HepG2 (cell line): Measurements from ENCODE around the gene HOXC11. TPM values are rescaled to one million over a fixed set of nuclear protein-coding genes. Genes with fewer than 3 reads are reported as not detected.

Experiments
- ADNP ChIP-seq: sonication (generic); formaldehyde crosslinking; IDR thresholded peaks from 2 replicates; pipeline ENCODE4 v1.4.0; 2020; ENCODE audit warnings: missing genetic modification reagents
- ELF3 ChIP-seq: IDR thresholded peaks from 2 replicates; pipeline ENCODE4 v1.6.1; 2016; ENCODE audit warnings: missing genetic modification reagents, missing compliant biosample characterization
- MTF2 ChIP-seq: sonication (generic); formaldehyde crosslinking; IDR thresholded peaks from 2 replicates; pipeline ENCODE4 v1.5.0; 2020; ENCODE audit warnings: missing genetic modification reagents, borderline replicate concordance
- MZF1 ChIP-seq: sonication (generic); formaldehyde crosslinking; IDR thresholded peaks from 2 replicates; pipeline ENCODE4 v1.8.1; 2023; ENCODE audit warnings: mild to moderate bottlenecking, missing genetic modification reagents, borderline replicate concordance
- NR2C2 ChIP-seq: sonication (generic); formaldehyde crosslinking; IDR thresholded peaks from 2 replicates; pipeline ENCODE4 v1.4.0; 2020; ENCODE audit warnings: missing genetic modification reagents, mild to moderate bottlenecking, moderate library complexity, borderline replicate concordance
- PAWR ChIP-seq: sonication (generic); formaldehyde crosslinking; IDR thresholded peaks from 2 replicates; pipeline ENCODE4 v1.4.0; 2020; ENCODE audit warnings: missing genetic modification reagents, mild to moderate bottlenecking, borderline replicate concordance
- PITX1 ChIP-seq: sonication (generic); formaldehyde crosslinking; IDR thresholded peaks from 2 replicates; pipeline ENCODE4 v1.5.1; 2020; ENCODE audit warnings: mild to moderate bottlenecking, missing genetic modification reagents
- SIX4 ChIP-seq: sonication (generic); formaldehyde crosslinking; IDR thresholded peaks from 2 replicates; pipeline ENCODE4 v1.4.0; 2020; ENCODE audit warnings: missing genetic modification reagents
- ZEB1 ChIP-seq: IDR thresholded peaks from 2 replicates; pipeline ENCODE4 v1.6.1; 2012; ENCODE audit warnings: mild to moderate bottlenecking, low read depth, inconsistent platforms; ENCODE audit not compliant: insufficient replicate concordance
- ZFY ChIP-seq: sonication (generic); formaldehyde crosslinking; IDR thresholded peaks from 2 replicates; pipeline ENCODE4 v1.4.0; 2020; ENCODE audit warnings: missing genetic modification reagents
- ZNF17 ChIP-seq: sonication (generic); formaldehyde crosslinking; IDR thresholded peaks from 2 replicates; pipeline ENCODE4 v1.5.0; 2020; ENCODE audit warnings: mild to moderate bottlenecking, missing genetic modification reagents
- ZNF333 ChIP-seq: sonication (generic); formaldehyde crosslinking; IDR thresholded peaks from 2 replicates; pipeline ENCODE4 v1.4.0; 2020; ENCODE audit warnings: mild to moderate bottlenecking, missing genetic modification reagents, borderline replicate concordance
- ZNF546 ChIP-seq: sonication (generic); formaldehyde crosslinking; conservative IDR thresholded peaks from 2 replicates; pipeline ENCODE4 v1.8.1; 2023; ENCODE audit warnings: mild to moderate bottlenecking, missing genetic modification reagents
- polyA plus RNA-seq, 8 experiments: library from polyadenylated mRNA; depleted of rRNA in 3 of 8; stranded (reverse) in 7 of 8; unstranded in 1 of 8; fragments of >200 nt; fragmentation: Illumina TruSeq in 4 of 8; extraction: Trizol in 4 of 8; gene quantifications; 2 replicates each; pipeline versions ENCODE4 v1.2.1 to v1.2.3, GENCODE V29; 2011 to 2016; ENCODE audit warnings: low read depth in 4 of 8, missing spikeins in 1 of 8, mixed read lengths in 1 of 8; ENCODE audit not compliant: insufficient read depth in 1 of 8
- total RNA-seq, 5 experiments: library from RNA; depleted of rRNA; stranded (reverse); fragments of >200 nt; fragmentation: Illumina TruSeq; extraction: Trizol; gene quantifications; 2 replicates each; pipeline ENCODE4 v1.2.3, GENCODE V29; 2016; ENCODE audit warnings: low read depth in 1 of 5
- TF ChIP-seq, protein P1 (sequence below): sonication (generic); formaldehyde crosslinking; IDR thresholded peaks from 2 replicates; pipeline ENCODE4 v1.4.0; 2020; ENCODE audit warnings: missing genetic modification reagents
- TF ChIP-seq, protein P2 (sequence below): sonication (generic); formaldehyde crosslinking; IDR thresholded peaks from 2 replicates; pipeline ENCODE4 v1.5.1; 2020; ENCODE audit warnings: mild to moderate bottlenecking, missing genetic modification reagents, moderate library complexity

HOXC11 gene
- total and polyA plus RNA-seq, 2 of the 13 experiments (the other 11 are each of a cell fraction or from before 2014, with no cell fraction given), result not detected

DNA sequence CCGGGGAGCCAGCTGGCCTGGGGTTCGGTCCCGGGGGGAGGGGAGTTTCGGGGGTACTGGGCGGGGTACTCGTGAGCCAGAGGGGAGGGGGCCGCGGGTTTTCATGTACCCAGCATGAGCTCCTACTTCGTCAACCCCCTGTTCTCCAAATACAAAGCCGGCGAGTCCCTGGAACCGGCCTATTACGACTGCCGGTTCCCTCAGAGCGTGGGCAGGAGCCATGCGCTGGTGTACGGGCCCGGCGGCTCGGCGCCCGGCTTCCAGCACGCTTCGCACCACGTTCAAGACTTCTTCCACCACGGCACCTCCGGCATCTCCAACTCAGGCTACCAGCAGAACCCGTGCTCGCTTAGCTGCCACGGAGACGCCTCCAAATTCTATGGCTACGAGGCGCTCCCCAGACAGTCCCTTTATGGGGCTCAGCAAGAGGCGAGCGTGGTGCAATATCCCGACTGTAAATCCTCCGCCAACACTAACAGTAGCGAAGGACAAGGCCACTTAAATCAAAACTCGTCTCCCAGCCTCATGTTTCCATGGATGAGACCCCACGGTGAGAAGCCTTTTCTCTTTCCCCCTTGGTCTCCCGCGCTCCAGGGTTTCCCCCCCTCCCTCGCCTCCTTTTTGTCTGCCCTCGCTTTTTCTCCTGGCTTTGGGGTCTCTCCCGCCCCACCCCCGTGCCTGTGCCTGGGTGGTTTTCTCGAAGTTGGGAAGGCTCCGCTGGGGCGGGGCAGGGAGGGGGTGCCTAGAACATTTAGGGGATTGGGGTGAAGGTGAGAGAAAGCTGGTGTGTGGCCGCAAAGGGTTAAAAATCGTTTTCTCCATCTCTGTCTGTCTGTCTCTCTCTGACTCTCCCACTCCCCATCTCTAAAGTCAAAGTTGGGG is 36.5 kb downstream of the HOXC11 start (continued):
- TF ChIP-seq, protein P1, sequence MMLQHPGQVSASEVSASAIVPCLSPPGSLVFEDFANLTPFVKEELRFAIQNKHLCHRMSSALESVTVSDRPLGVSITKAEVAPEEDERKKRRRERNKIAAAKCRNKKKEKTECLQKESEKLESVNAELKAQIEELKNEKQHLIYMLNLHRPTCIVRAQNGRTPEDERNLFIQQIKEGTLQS, result no peak
- TF ChIP-seq, protein P2, sequence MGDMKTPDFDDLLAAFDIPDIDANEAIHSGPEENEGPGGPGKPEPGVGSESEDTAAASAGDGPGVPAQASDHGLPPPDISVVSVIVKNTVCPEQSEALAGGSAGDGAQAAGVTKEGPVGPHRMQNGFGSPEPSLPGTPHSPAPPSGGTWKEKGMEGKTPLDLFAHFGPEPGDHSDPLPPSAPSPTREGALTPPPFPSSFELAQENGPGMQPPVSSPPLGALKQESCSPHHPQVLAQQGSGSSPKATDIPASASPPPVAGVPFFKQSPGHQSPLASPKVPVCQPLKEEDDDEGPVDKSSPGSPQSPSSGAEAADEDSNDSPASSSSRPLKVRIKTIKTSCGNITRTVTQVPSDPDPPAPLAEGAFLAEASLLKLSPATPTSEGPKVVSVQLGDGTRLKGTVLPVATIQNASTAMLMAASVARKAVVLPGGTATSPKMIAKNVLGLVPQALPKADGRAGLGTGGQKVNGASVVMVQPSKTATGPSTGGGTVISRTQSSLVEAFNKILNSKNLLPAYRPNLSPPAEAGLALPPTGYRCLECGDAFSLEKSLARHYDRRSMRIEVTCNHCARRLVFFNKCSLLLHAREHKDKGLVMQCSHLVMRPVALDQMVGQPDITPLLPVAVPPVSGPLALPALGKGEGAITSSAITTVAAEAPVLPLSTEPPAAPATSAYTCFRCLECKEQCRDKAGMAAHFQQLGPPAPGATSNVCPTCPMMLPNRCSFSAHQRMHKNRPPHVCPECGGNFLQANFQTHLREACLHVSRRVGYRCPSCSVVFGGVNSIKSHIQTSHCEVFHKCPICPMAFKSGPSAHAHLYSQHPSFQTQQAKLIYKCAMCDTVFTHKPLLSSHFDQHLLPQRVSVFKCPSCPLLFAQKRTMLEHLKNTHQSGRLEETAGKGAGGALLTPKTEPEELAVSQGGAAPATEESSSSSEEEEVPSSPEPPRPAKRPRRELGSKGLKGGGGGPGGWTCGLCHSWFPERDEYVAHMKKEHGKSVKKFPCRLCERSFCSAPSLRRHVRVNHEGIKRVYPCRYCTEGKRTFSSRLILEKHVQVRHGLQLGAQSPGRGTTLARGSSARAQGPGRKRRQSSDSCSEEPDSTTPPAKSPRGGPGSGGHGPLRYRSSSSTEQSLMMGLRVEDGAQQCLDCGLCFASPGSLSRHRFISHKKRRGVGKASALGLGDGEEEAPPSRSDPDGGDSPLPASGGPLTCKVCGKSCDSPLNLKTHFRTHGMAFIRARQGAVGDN (CRISPR knock-in tag), result 0 out of 2 replicates have a peak, but pooled peaks have one; percentile 9
- TF ChIP-seq PITX1, result no peak
- TF ChIP-seq ZFY, result no peak
- TF ChIP-seq ZNF546, result no peak
- TF ChIP-seq ZNF333 (CRISPR knock-in tag), result no peak
- TF ChIP-seq PAWR (CRISPR knock-in tag), result no peak
- TF ChIP-seq NR2C2 (CRISPR knock-in tag), result no peak
- no peak for TF ChIP-seq MZF1 (CRISPR knock-in tag)
- no peak for TF ChIP-seq ADNP (CRISPR knock-in tag)
- no peak for TF ChIP-seq ZEB1
- TF ChIP-seq ELF3 (CRISPR knock-in tag), result no peak
- no peak for TF ChIP-seq SIX4
- 0 out of 2 replicates have a peak, but pooled peaks have one; percentile 64 for TF ChIP-seq MTF2 (CRISPR knock-in tag)
- no peak for TF ChIP-seq ZNF17 (CRISPR knock-in tag)
